ENCODE data around the gene DPEP2NB.
"Not testable (repeated sequence)": the region's sequence is repeated elsewhere in the genome, so short reads cannot be mapped to it uniquely, and the experiment has no call there.

The DPEP2NB gene

GRCh38 chr16:68031951-68032350 lies 16.2 kb upstream of the DPEP2NB start:
- DNase-seq (ENCODE audit: insufficient read length, low spot score) = no peak
- TF ChIP-seq CTCF (IDR thresholded peaks at IDR 0.05; ENCODE audit: insufficient read depth, missing control alignments) = no peak
- FAIRE-seq = no peak

- not testable (repeated sequence) for DNase-seq (ENCODE audit: insufficient read length, low spot score); FAIRE-seq
Measured at GRCh38 chr16:68030108-68030507, 14.4 kb upstream of the DPEP2NB start.

GRCh38 chr16:68028996-68029395 lies 13.3 kb upstream of the DPEP2NB start:
- FAIRE-seq (no peak), DNase-seq (ENCODE audit: insufficient read length, low spot score) (no peak)
- no peak for TF ChIP-seq CTCF (IDR thresholded peaks at IDR 0.05; ENCODE audit: insufficient read depth, missing control alignments)

- peak; percentile 29 for DNase-seq (ENCODE audit: insufficient read length, low spot score)
- no peak for FAIRE-seq
- TF ChIP-seq CTCF (IDR thresholded peaks at IDR 0.05; ENCODE audit: insufficient read depth, missing control alignments) = no peak
Measured at GRCh38 chr16:68022728-68023537, 7.2 kb upstream of the DPEP2NB start, which contains the start of the genes DDX28 and DUS2. Gene DDX28, minus strand, starts transcription at chr16:68023232. Its CDS starts 30 bp downstream, at chr16:68023202. Gene DUS2, plus strand, starts transcription at chr16:68023284. Its CDS starts 14,740 bp downstream, at chr16:68038024.

GRCh38 chr16:68022278-68022727 lies 6.6 kb upstream of the DPEP2NB start:
- FAIRE-seq = no peak
- TF ChIP-seq CTCF (IDR thresholded peaks at IDR 0.05; ENCODE audit: insufficient read depth, missing control alignments) = no peak
- no peak for DNase-seq (ENCODE audit: insufficient read length, low spot score)

- TF ChIP-seq CTCF (IDR thresholded peaks at IDR 0.05; ENCODE audit: insufficient read depth, missing control alignments) = no peak
- DNase-seq (ENCODE audit: insufficient read length, low spot score) (no peak), FAIRE-seq (no peak)
Measured at GRCh38 chr16:68021490-68021889, 5.8 kb upstream of the DPEP2NB start.

- FAIRE-seq (no peak), DNase-seq (ENCODE audit: insufficient read length, low spot score) (no peak)
- TF ChIP-seq CTCF (IDR thresholded peaks at IDR 0.05; ENCODE audit: insufficient read depth, missing control alignments) = no peak
Measured at GRCh38 chr16:68019167-68019680, 3.5 kb upstream of the DPEP2NB start.
